Right lobe of liver (tissue), 4 donors: ENCODE results near the gene IL1A.

ENCODE experiments used
- CTCF ChIP-seq, 4 donors: fragments of 200-600 bp in 3 of 4; fragments of 450-650 bp in 1 of 4; IDR thresholded peaks; one replicate each; pipeline versions ENCODE4 v1.5.1 to v1.8.0; 2016 to 2022; ENCODE audit warnings: antibody characterized with exemption in 4 of 4, mild to moderate bottlenecking in 2 of 4
- POLR2A ChIP-seq: fragments of 450-650 bp; IDR thresholded peaks from one replicate; pipeline ENCODE4 v1.6.1; 2017; ENCODE audit warnings: antibody characterized with exemption, mild to moderate bottlenecking
- donor health status: DM: no; HTN: no; CAD: no.
- donor health status: DM: no; HTN: no; CAD: no.
- donor health status: DM: no; HTN: yes; CAD: no.

GRCh38 chr2:112765251-112765650 is 19.0 kb downstream of the IL1A start:
- no peak for TF ChIP-seq CTCF (IDR thresholded peaks at IDR 0.05)
- TF ChIP-seq POLR2A, result no peak
